H9 (cell line): ENCODE measurements around the gene INTS1. TPM values are rescaled to one million over a fixed set of nuclear protein-coding genes. Genes with fewer than 3 reads are reported as not detected.

Experiments
- DNase-seq: peaks from one replicate; pipeline ENCODE4 v3.0.0-alpha.2; 2017
- H2AFZ ChIP-seq: one replicate; pipeline ENCODE4 v1.6.1; 2013; ENCODE audit warnings: mild to moderate bottlenecking, low read length, control low read depth, moderate library complexity
- H2AK5ac ChIP-seq: 2 replicates; pipeline ENCODE4 v1.6.1; 2013; ENCODE audit warnings: low read length, control low read depth, mixed read lengths; ENCODE audit not compliant: insufficient read length
- H2BK120ac ChIP-seq: one replicate; pipeline ENCODE4 v1.6.1; 2013; ENCODE audit warnings: low read depth, mild to moderate bottlenecking, low read length, control low read depth, inconsistent platforms; ENCODE audit not compliant: poor library complexity, severe bottlenecking
- H2BK12ac ChIP-seq: 2 replicates; pipeline ENCODE4 v1.6.1; 2013; ENCODE audit warnings: low read length, control low read depth, mixed read lengths, low read depth; ENCODE audit not compliant: insufficient read length
- H2BK15ac ChIP-seq: 2 replicates; pipeline ENCODE4 v1.6.1; 2013; ENCODE audit warnings: low read depth, low read length, control low read depth
- H2BK20ac ChIP-seq: one replicate; pipeline ENCODE4 v1.6.1; 2013; ENCODE audit warnings: low read depth, mild to moderate bottlenecking, low read length, control low read depth, inconsistent platforms; ENCODE audit not compliant: poor library complexity, severe bottlenecking
- H2BK5ac ChIP-seq: 2 replicates; pipeline ENCODE4 v1.6.1; 2013; ENCODE audit warnings: low read length, control low read depth, mixed read lengths; ENCODE audit not compliant: insufficient read length
- H3K14ac ChIP-seq: 2 replicates; pipeline ENCODE4 v1.6.1; 2013; ENCODE audit warnings: low read length, control low read depth; ENCODE audit not compliant: insufficient read depth
- H3K18ac ChIP-seq: 2 replicates; pipeline ENCODE4 v1.6.1; 2013; ENCODE audit warnings: low read depth, mild to moderate bottlenecking, mixed read lengths, low read length, control low read depth; ENCODE audit not compliant: insufficient read length
- H3K23ac ChIP-seq: 2 replicates; pipeline ENCODE4 v1.6.1; 2013; ENCODE audit warnings: low read length, control low read depth, mixed read lengths, low read depth; ENCODE audit not compliant: insufficient read length
- H3K23me2 ChIP-seq: 2 replicates; pipeline ENCODE4 v1.6.1; 2013; ENCODE audit warnings: low read depth, mild to moderate bottlenecking, mixed read lengths, low read length, control low read depth; ENCODE audit not compliant: insufficient read length, poor library complexity, severe bottlenecking
- H3K27ac ChIP-seq: 2 replicates; pipeline ENCODE4 v1.5.1; 2013; ENCODE audit warnings: low read length, control low read depth, mixed read lengths, low read depth; ENCODE audit not compliant: insufficient read length
- H3K27me3 ChIP-seq: 2 replicates; pipeline ENCODE4 v1.6.1; 2013; ENCODE audit warnings: low read length, control low read depth, inconsistent platforms; ENCODE audit not compliant: insufficient read depth
- H3K4ac ChIP-seq: 2 replicates; pipeline ENCODE4 v1.6.1; 2013; ENCODE audit warnings: low read depth, mild to moderate bottlenecking, control low read depth, inconsistent platforms, low read length, moderate library complexity
- H3K4me1 ChIP-seq: 2 replicates; pipeline ENCODE4 v1.6.1; 2013; ENCODE audit warnings: low read length, control low read depth, inconsistent platforms; ENCODE audit not compliant: insufficient read depth
- H3K4me2 ChIP-seq: 2 replicates; pipeline ENCODE4 v1.6.1; 2013; ENCODE audit warnings: low read length, control low read depth, mixed read lengths; ENCODE audit not compliant: insufficient read length, insufficient read depth
- H3K56ac ChIP-seq: 2 replicates; pipeline ENCODE4 v1.6.1; 2013; ENCODE audit warnings: low read depth, mild to moderate bottlenecking, mixed read lengths, low read length, control low read depth; ENCODE audit not compliant: insufficient read length
- H3K79me1 ChIP-seq: 2 replicates; pipeline ENCODE4 v1.6.1; 2013; ENCODE audit warnings: low read depth, mild to moderate bottlenecking, moderate library complexity, low read length, control low read depth, inconsistent platforms; ENCODE audit not compliant: insufficient read depth, poor library complexity, severe bottlenecking
- H3K79me2 ChIP-seq: 2 replicates; pipeline ENCODE4 v1.6.1; 2013; ENCODE audit warnings: low read length, control low read depth, inconsistent platforms; ENCODE audit not compliant: insufficient read depth
- H3K9ac ChIP-seq: 2 replicates; pipeline ENCODE4 v1.6.1; 2013; ENCODE audit warnings: low read length, control low read depth, mixed read lengths; ENCODE audit not compliant: insufficient read length; ENCODE audit errors: extremely low read depth
- H3K9me3 ChIP-seq: one replicate; pipeline ENCODE4 v1.6.1; 2013; ENCODE audit warnings: low read depth, low read length, inconsistent platforms; ENCODE audit not compliant: control insufficient read depth
- H3T11ph ChIP-seq: one replicate; pipeline ENCODE4 v1.6.1; 2013; ENCODE audit warnings: mild to moderate bottlenecking, low read length, control low read depth, inconsistent platforms
- H4K20me1 ChIP-seq: one replicate; pipeline ENCODE4 v1.6.1; 2013; ENCODE audit not compliant: control insufficient read depth, insufficient read length, insufficient read depth
- H4K5ac ChIP-seq: 2 replicates; pipeline ENCODE4 v1.6.1; 2013; ENCODE audit warnings: low read depth, mild to moderate bottlenecking, mixed read lengths, low read length, control low read depth; ENCODE audit not compliant: insufficient read length
- H4K8ac ChIP-seq: replicated peaks from 2 replicates; pipeline ENCODE4 v1.6.1; 2013; ENCODE audit warnings: low read length, control low read depth, mixed read lengths, low read depth; ENCODE audit not compliant: insufficient read length
- H4K91ac ChIP-seq: 2 replicates; pipeline ENCODE4 v1.6.1; 2013; ENCODE audit warnings: low read depth, mild to moderate bottlenecking, moderate library complexity, mixed read lengths, low read length, control low read depth; ENCODE audit not compliant: insufficient read length
- H3K27ac Mint-ChIP-seq, 3 experiments: 2 replicates in 2 of 3; 3 replicates in 1 of 3; pipeline ENCODE4 v1.8.0; 2020 to 2021; ENCODE audit warnings: mixed read lengths in 3 of 3, mild to moderate bottlenecking in 1 of 3, moderate library complexity in 1 of 3
- H3K27me3 Mint-ChIP-seq: 2 replicates; pipeline ENCODE4 v1.8.0; 2021; ENCODE audit warnings: low read depth, mild to moderate bottlenecking, moderate library complexity, mixed read lengths
- H3K36me3 Mint-ChIP-seq, 3 experiments: 2 replicates in 2 of 3; 3 replicates in 1 of 3; pipeline ENCODE4 v1.8.0; 2020 to 2021; ENCODE audit warnings: low read depth in 3 of 3, mixed read lengths in 3 of 3; ENCODE audit not compliant: insufficient read depth in 1 of 3
- H3K4me1 Mint-ChIP-seq, 2 experiments: 2 replicates each; pipeline ENCODE4 v1.8.0; 2020; ENCODE audit warnings: mixed read lengths in 2 of 2
- H3K4me3 Mint-ChIP-seq, 2 experiments: 2 replicates in 1 of 2; 3 replicates in 1 of 2; pipeline ENCODE4 v1.8.0; 2020 to 2021; ENCODE audit warnings: mild to moderate bottlenecking in 2 of 2, mixed read lengths in 2 of 2, moderate library complexity in 1 of 2
- H3K9me3 Mint-ChIP-seq, 2 experiments: 2 replicates in 1 of 2; 3 replicates in 1 of 2; pipeline ENCODE4 v1.8.0; 2020; ENCODE audit warnings: mild to moderate bottlenecking in 2 of 2, mixed read lengths in 2 of 2, moderate library complexity in 1 of 2
- CTCF ChIP-seq: fragments of 200-600 bp; sonication (generic); conservative IDR thresholded peaks from 3 replicates; pipeline ENCODE4 v1.8.0; 2021; ENCODE audit warnings: antibody characterized with exemption, mild to moderate bottlenecking
- WGBS: extraction: QIAGEN DNeasy Blood & Tissue Kit; methylation state at CpG from one replicate; pipeline ENCODE4 v1.1.7; 2013; ENCODE audit warnings: missing lambda C conversion rate, low lambda C conversion rate, mixed read lengths; ENCODE audit not compliant: insufficient read length; ENCODE audit errors: extremely low coverage; 5-methylcytosine and 5-hydroxymethylcytosine counted together
- total RNA-seq: library from RNA; stranded (reverse); gene quantifications from 2 replicates; pipeline ENCODE4 v1.2.1, GENCODE V29; 2021

Gene INTS1
- total RNA-seq, 1 experiment from 2014 or later = 133 TPM

- no peak overlapping the region for H3K27ac ChIP-seq
- H3K27me3 Mint-ChIP-seq = no peaks in the 10 kb centered on the region
- no peak overlapping the region for H4K8ac ChIP-seq
- H3K23ac ChIP-seq = no peak overlapping the region
- no peaks in the 10 kb centered on the region for H3K79me2 ChIP-seq
- H2BK5ac ChIP-seq = no peak overlapping the region
- H3K79me1 ChIP-seq = no peaks in the 10 kb centered on the region
- TF ChIP-seq CTCF = no peak
- H3K9ac ChIP-seq = no peak overlapping the region
- H2AFZ ChIP-seq = no peak overlapping the region
- no peak overlapping the region for H2BK20ac ChIP-seq
- WGBS = no CpG with 5 or more reads among the region's 24 CpGs
- H3T11ph ChIP-seq = no peak overlapping the region
- no peak for DNase-seq
- H4K20me1 ChIP-seq = no peaks in the 10 kb centered on the region
- no peak overlapping the region for H2BK120ac ChIP-seq
- peaks cover 2 to 39% (median 33%) of the 10 kb centered on the region in 3 experiments; a peak in 6 of 7 replicates for H3K36me3 Mint-ChIP-seq
- H3K9me3 Mint-ChIP-seq = no peaks in the 10 kb centered on the region
- H4K5ac ChIP-seq = no peak overlapping the region
- H2AK5ac ChIP-seq = no peak overlapping the region
- no peak overlapping the region for H3K18ac ChIP-seq
- H3K27ac Mint-ChIP-seq = no peak overlapping the region; a peak in 1 of 7 replicates
- no peak overlapping the region; a peak in 1 of 5 replicates for H3K4me3 Mint-ChIP-seq
- H3K56ac ChIP-seq = no peak overlapping the region
- no peaks in the 10 kb centered on the region for H3K4me1 ChIP-seq
- H3K14ac ChIP-seq = no peak overlapping the region
- H3K4ac ChIP-seq = no peak overlapping the region
- no peak overlapping the region for H4K91ac ChIP-seq
- no peak overlapping the region for H2BK15ac ChIP-seq
- no peak overlapping the region for H3K4me2 ChIP-seq
- no peaks in the 10 kb centered on the region for H3K9me3 ChIP-seq
- H2BK12ac ChIP-seq = no peak overlapping the region
- H3K4me1 Mint-ChIP-seq = peaks cover 0 to 2% of the 10 kb centered on the region in 2 experiments; a peak in 1 of 4 replicates
- no peaks in the 10 kb centered on the region for H3K27me3 ChIP-seq
- no peaks in the 10 kb centered on the region for H3K23me2 ChIP-seq
Observed at GRCh38 chr7:1474736-1475135, 29.5 kb downstream of the INTS1 start.
